B cell (primary cell): Measurements from ENCODE around the gene GABPB2. TPM values are rescaled to one million over a fixed set of nuclear protein-coding genes. Genes with fewer than 3 reads are reported as not detected.

ENCODE experiments used
- ATAC-seq: fragments of 200-7000 bp; cut with Tn5 transposase; one replicate; pipeline ENCODE4 v1.10.0; 2021; ENCODE audit warnings: low read depth, mild to moderate bottlenecking, moderate number of reproducible peaks, moderate library complexity
- CTCF ChIA-PET: fragments of 350-600 bp; sonication (Branson Sonifier 250); formaldehyde crosslinking; loops from one replicate; lab custom pipeline; 2021; ENCODE audit warnings: antibody characterized with exemption, inconsistent platforms; lab: Charles Lee
- POLR2A ChIA-PET: fragments of 350-600 bp; sonication (Branson Sonifier 250); formaldehyde crosslinking; loops from one replicate; lab custom pipeline; 2021; ENCODE audit warnings: antibody characterized with exemption; lab: Charles Lee
- DNase-seq: peaks from one replicate; pipeline ENCODE4 v3.0.0; 2013
- H2AFZ ChIP-seq: 2 replicates; pipeline ENCODE4 v1.6.1; 2012; ENCODE audit warnings: mild to moderate bottlenecking, low read depth, low read length; ENCODE audit not compliant: insufficient read depth, poor library complexity, severe bottlenecking
- H3K27ac ChIP-seq, 2 donors: 1 replicate in 1 of 2; 2 replicates in 1 of 2; pipeline ENCODE4 v1.5.1; 2012 to 2013; ENCODE audit warnings: low read length in 2 of 2, mild to moderate bottlenecking in 2 of 2, moderate library complexity in 1 of 2
- H3K27me3 ChIP-seq, 4 experiments: fragments of 200-600 bp in 1 of 4; sonication (generic) in 1 of 4; replicated peaks in 1 of 4; 1 replicate in 2 of 4; 2 replicates in 2 of 4; pipeline versions ENCODE4 v1.6.1 to v1.7.0; 2013 to 2016; ENCODE audit warnings: low read length in 3 of 4, mild to moderate bottlenecking in 2 of 4, mixed read lengths in 1 of 4, moderate library complexity in 1 of 4; ENCODE audit not compliant: insufficient read depth in 4 of 4, control insufficient read depth in 3 of 4; ENCODE audit errors: control extremely low read depth in 1 of 4
- H3K36me3 ChIP-seq, 2 experiments: replicated peaks in 1 of 2; 1 replicate in 1 of 2; 2 replicates in 1 of 2; pipeline versions ENCODE4 v1.6.1 to v1.7.1; 2013; ENCODE audit warnings: low read length in 1 of 2; ENCODE audit not compliant: insufficient read depth in 2 of 2, control insufficient read depth in 1 of 2; ENCODE audit errors: control extremely low read depth in 1 of 2, extremely low read depth in 1 of 2
- H3K4me1 ChIP-seq, 2 donors: fragments of 200-600 bp in 1 of 2; sonication (generic) in 1 of 2; 1 replicate in 1 of 2; 2 replicates in 1 of 2; pipeline versions ENCODE4 v1.5.1 to v1.6.1; 2013 to 2017; ENCODE audit warnings: low read length in 2 of 2; ENCODE audit not compliant: control insufficient read depth in 2 of 2, insufficient read depth in 2 of 2
- H3K4me2 ChIP-seq: replicated peaks from 2 replicates; pipeline ENCODE3; 2012; ENCODE audit warnings: mild to moderate bottlenecking, low read depth, low read length; ENCODE audit not compliant: poor library complexity, severe bottlenecking
- H3K4me3 ChIP-seq, 5 experiments: fragments of 200-600 bp in 1 of 5; sonication (generic) in 1 of 5; 1 replicate in 3 of 5; 2 replicates in 2 of 5; pipeline versions ENCODE4 v1.5.1 to v1.7.0; 2011 to 2016; ENCODE audit warnings: low read length in 4 of 5, mild to moderate bottlenecking in 4 of 5, low read depth in 2 of 5, control low read depth in 1 of 5, moderate library complexity in 1 of 5; ENCODE audit not compliant: insufficient read depth in 1 of 5; ENCODE audit errors: control extremely low read depth in 1 of 5, extremely low read depth in 1 of 5
- H3K79me2 ChIP-seq: fragments of 200-600 bp; sonication (generic); one replicate; pipeline ENCODE4 v1.6.0; 2016; ENCODE audit warnings: low read length; ENCODE audit not compliant: control insufficient read depth, insufficient read depth
- H3K9ac ChIP-seq: fragments of 200-600 bp; sonication (generic); 2 replicates; pipeline ENCODE4 v1.6.1; 2017; ENCODE audit warnings: mild to moderate bottlenecking, low read length, moderate library complexity
- H3K9me3 ChIP-seq, 3 donors: one replicate each; pipeline versions ENCODE4 v1.6.1 to v1.7.1; 2013; ENCODE audit warnings: low read length in 2 of 3; ENCODE audit not compliant: control insufficient read depth in 2 of 3, insufficient read depth in 1 of 3; ENCODE audit errors: control extremely low read depth in 1 of 3
- H4K20me1 ChIP-seq: 2 replicates; pipeline ENCODE4 v1.6.0; 2012; ENCODE audit warnings: mild to moderate bottlenecking, low read length; ENCODE audit not compliant: insufficient read depth, control insufficient read depth, poor library complexity, severe bottlenecking
- H3K27ac Mint-ChIP-seq: one replicate; pipeline ENCODE4 v1.8.0; 2021; ENCODE audit warnings: mixed read lengths
- H3K27me3 Mint-ChIP-seq: one replicate; pipeline ENCODE4 v1.8.0; 2021; ENCODE audit warnings: mixed read lengths
- H3K4me1 Mint-ChIP-seq: one replicate; pipeline ENCODE4 v1.8.0; 2021; ENCODE audit warnings: mixed read lengths
- H3K4me3 Mint-ChIP-seq: one replicate; pipeline ENCODE4 v1.8.0; 2021; ENCODE audit warnings: mixed read lengths
- H3K9me3 Mint-ChIP-seq: one replicate; pipeline ENCODE4 v1.8.0; 2022; ENCODE audit warnings: mixed read lengths; ENCODE audit not compliant: insufficient read depth
- CTCF ChIP-seq: fragments of 200-600 bp; IDR thresholded peaks from one replicate; pipeline ENCODE4 v1.8.0; 2022; ENCODE audit warnings: antibody characterized with exemption, mild to moderate bottlenecking
- EZH2 ChIP-seq: IDR thresholded peaks from 2 replicates; pipeline ENCODE4 v1.6.1; 2012; ENCODE audit warnings: borderline replicate concordance, low read depth, mild to moderate bottlenecking, moderate library complexity, low read length; ENCODE audit not compliant: insufficient read depth, poor library complexity, severe bottlenecking
- WGBS: methylation state at CpG from one replicate; pipeline ENCODE4 v1.1.5; 2013; ENCODE audit warnings: missing lambda C conversion rate; ENCODE audit not compliant: insufficient coverage; 5-methylcytosine and 5-hydroxymethylcytosine counted together
- intact Hi-C: fragments of 100-400 bp; cut with micrococcal nuclease; formaldehyde crosslinking; loops from one replicate; pipeline ENCODE4 v1.10.0; 2022
- polyA plus RNA-seq: library from polyadenylated mRNA; depleted of rRNA; stranded (reverse); fragments of >200 nt; gene quantifications from 2 replicates; pipeline ENCODE4 v1.2.3, GENCODE V29; 2012
- total RNA-seq, 2 donors: library from RNA; stranded (reverse); fragments of 120-200 nt in 1 of 2; gene quantifications; 1 replicate in 1 of 2; 2 replicates in 1 of 2; pipeline versions ENCODE4 v1.2.3 to v1.2.4, GENCODE V29; 2013 to 2022

Gene GABPB2
- total and polyA plus RNA-seq, 2 donors (not counting 1 experiment from before 2014, with no cell fraction given): 15.1 to 22.4 TPM

DNA sequence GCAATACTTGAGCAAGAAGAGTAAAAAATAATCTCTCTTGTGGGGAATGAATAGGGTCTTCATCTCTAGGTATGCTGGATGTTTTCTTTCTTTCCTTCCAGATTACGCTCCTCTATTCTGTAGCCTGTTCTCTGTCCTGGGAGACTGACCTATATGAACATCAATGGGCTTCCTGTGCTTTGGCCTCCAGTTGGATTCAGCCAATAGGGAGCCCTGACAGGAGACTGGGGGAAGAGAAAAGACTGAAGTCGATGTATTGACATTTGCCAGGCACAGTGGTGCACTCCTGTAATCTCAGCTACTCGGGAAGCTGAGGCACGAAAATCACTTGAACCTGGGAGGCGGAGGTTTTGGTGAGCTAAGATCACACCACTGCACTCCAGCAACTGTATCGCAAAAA, 58.2 kb downstream of the GABPB2 start:
- no peak overlapping the region for H3K4me3 ChIP-seq
- H3K4me3 Mint-ChIP-seq: no peak overlapping the region

More for the DNA sequence above, 58.2 kb downstream of the GABPB2 start:
- Histone ChIP-seq H3K4me1 (peaks cover 6 to 15% of the 10 kb centered on the region in 2 donors), H3K4me2 (no peak overlapping the region), H2AFZ (no peak overlapping the region), H3K36me3 (peaks cover 0 to 6% of the 10 kb centered on the region in 2 experiments), H3K27me3 (peaks cover 0 to 4% (median 0%) of the 10 kb centered on the region in 4 experiments), H3K9ac (no peak overlapping the region), H4K20me1 (no peaks in the 10 kb centered on the region), H3K79me2 (no peaks in the 10 kb centered on the region), H3K9me3 (no peaks in the 10 kb centered on the region), H3K27ac (no peak overlapping the region)
- H3K4me1 Mint-ChIP-seq: peaks cover 14% of the 10 kb centered on the region
- intact Hi-C loops: no loop called here
- no peak for TF ChIP-seq CTCF
- TF ChIP-seq EZH2: no peak
- 92% methylated on average over 4 of the region's 6 CpGs for WGBS
- no peaks in the 10 kb centered on the region for H3K27me3 Mint-ChIP-seq
- no peak overlapping the region for H3K27ac Mint-ChIP-seq
- ChIA-PET POLR2A (interaction anchor here (0.7 kb wide), 1 partner anchor 14 kb away, joined by 10 read pairs; no protein-coding TSS in a partner anchor), CTCF (interaction anchor here (1.2 to 3.1 kb wide), 2 partner anchors 29 kb away, joined by 3 to 21 read pairs; no protein-coding TSS in a partner anchor)
- DNase-seq (no peak), ATAC-seq (no peak)
- no peaks in the 10 kb centered on the region for H3K9me3 Mint-ChIP-seq
